Activated naive CD4-positive, alpha-beta T cell treated with anti-CD3 and anti-CD28 coated beads, Interleukin-2, amount 50 U/mL, for 72 hours (primary cell): Measurements from ENCODE around the gene VTI1B. TPM values are rescaled to one million over a fixed set of nuclear protein-coding genes. Genes with fewer than 3 reads are reported as not detected.

Experiments
- ATAC-seq, 2 donors: fragments of 150-1000 bp; cut with Tn5 transposase; 2 replicates each; pipeline ENCODE4 v1.10.0; 2021; ENCODE audit warnings: mild to moderate bottlenecking in 2 of 2, moderate library complexity in 2 of 2
- DNase-seq, 2 donors: peaks; one replicate each; pipeline ENCODE4 v3.0.0; 2021 to 2022; ENCODE audit warnings: low spot score in 2 of 2
- H3K27ac Mint-ChIP-seq, 2 donors: one replicate each; pipeline ENCODE4 v1.8.0; 2022; ENCODE audit warnings: mild to moderate bottlenecking in 2 of 2, mixed read lengths in 2 of 2
- H3K36me3 Mint-ChIP-seq, 2 donors: one replicate each; pipeline ENCODE4 v1.8.0; 2022; ENCODE audit warnings: mixed read lengths in 2 of 2
- H3K9me3 Mint-ChIP-seq, 2 donors: one replicate each; pipeline ENCODE4 v1.8.0; 2022; ENCODE audit warnings: mixed read lengths in 2 of 2
- total RNA-seq, 2 donors: library from RNA; stranded (reverse); gene quantifications; one replicate each; pipeline ENCODE4 v1.2.3, GENCODE V29; 2022

VTI1B gene
- total RNA-seq, 2 donors from 2014 or later, result 24.7 to 71.1 TPM

DNA sequence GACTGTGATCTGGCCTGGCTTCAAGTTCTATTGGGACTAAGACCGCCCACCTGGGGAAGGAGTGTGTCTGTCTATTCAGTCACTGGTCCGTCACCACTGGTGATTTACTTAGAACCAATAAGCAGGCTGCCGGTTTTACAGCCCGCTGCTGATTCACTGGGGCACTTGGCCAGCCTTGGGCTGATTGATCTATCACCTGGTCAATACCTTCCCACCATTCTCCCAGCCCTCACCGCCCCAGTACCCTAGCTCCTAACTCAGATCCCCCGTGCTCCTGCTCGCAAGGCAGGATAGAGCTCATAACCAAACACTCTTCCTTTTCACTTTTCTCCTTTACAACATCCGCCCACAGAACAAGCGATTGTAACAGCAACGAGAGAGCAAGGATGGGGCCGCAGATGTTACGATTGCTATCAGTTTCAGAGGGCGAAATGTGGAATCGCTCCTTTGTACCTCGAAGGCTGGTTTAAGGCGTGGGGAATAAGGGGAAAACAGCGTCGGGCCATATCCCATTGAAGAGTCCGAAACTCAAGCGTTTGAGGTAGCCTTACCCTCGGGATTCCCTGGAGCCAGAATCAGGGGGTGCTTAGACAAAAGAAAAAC, 20.5 kb upstream of the VTI1B start:
- DNase-seq (peak; percentile 74 to 83), ATAC-seq (peak; percentile 92 to 95)
- peaks cover 6 to 14% of the 10 kb centered on the region in 2 donors for H3K36me3 Mint-ChIP-seq
- H3K27ac Mint-ChIP-seq, result peak overlapping the region; percentile 93 to 96
- H3K9me3 Mint-ChIP-seq, result no peaks in the 10 kb centered on the region

DNA sequence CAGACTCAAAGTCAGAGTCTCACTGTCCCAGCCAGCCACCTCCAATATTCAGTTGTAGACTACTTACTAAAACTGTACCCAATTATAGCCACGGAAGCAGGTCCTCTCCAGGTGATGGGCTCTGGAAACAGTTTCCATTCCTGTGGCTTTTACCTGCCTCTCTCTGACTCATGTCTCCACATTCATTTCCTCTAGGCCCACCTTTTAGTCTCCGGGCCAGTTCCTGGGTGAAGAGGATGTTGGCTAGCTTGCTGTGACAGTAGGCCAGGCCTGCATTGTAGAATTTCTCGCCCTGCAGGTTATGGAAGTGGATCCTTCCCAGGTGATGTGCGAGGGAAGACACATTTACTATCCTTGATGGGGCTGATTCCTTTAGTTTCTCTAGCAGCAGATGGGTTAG, 15.6 kb upstream of the VTI1B start:
- ATAC-seq (no peak), DNase-seq (no peak)
- Mint-ChIP-seq H3K9me3 (no peaks in the 10 kb centered on the region), H3K36me3 (peaks cover 22 to 42% of the 10 kb centered on the region in 2 donors), H3K27ac (peak overlapping the region; percentile 11 to 50)

DNA sequence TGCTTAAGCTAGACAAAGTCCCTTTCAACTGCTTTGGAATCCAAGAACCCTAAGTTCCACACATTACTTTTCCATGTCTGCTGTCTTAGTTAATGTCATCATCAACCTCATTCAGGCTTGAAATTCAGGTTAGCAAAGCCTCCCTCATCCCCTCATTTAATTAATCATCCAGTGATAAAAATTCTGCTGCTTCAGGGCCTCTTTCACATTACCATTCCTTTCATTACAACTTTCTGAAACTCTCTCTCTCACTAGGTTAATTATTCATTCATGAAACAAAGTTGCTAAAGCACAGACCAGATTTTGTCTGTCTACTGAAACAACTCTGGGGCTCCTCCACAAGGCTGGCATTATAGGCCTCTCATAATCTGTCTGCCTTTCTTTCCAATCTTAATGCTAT, 9.4 kb upstream of the VTI1B start:
- H3K36me3 Mint-ChIP-seq, result peaks cover 9 to 35% of the 10 kb centered on the region in 2 donors

DNA sequence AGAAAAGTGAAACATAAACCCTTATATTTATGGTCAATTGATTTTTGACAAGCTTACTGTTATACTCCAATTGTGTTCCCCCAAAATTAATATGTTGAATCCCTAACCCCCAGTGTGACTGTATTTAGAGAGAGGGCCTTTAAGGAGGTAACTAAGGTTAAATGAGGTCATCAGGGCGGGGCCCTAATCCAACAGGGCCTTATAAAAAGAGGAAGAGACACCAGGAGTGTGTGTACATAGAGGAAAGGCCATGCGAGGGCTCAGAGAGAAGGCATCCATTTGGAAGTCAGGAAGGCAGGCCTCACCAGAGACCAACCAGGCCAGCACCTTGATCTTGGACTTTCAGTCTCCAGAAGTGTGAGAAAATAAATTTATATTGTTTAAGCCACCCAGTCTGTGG, 6.5 kb upstream of the VTI1B start:
- H3K36me3 Mint-ChIP-seq, result peaks cover 2 to 27% of the 10 kb centered on the region in 2 donors
- peak overlapping the region; percentile 78 to 88 for H3K27ac Mint-ChIP-seq
- no peaks in the 10 kb centered on the region for H3K9me3 Mint-ChIP-seq
- no peak for DNase-seq
- no peak for ATAC-seq

More for the DNA sequence above, 9.4 kb upstream of the VTI1B start:
- peak overlapping the region in 1 of 2 donors; percentile 34 for H3K27ac Mint-ChIP-seq
- no peaks in the 10 kb centered on the region for H3K9me3 Mint-ChIP-seq
- DNase-seq (no peak), ATAC-seq (no peak)

DNA sequence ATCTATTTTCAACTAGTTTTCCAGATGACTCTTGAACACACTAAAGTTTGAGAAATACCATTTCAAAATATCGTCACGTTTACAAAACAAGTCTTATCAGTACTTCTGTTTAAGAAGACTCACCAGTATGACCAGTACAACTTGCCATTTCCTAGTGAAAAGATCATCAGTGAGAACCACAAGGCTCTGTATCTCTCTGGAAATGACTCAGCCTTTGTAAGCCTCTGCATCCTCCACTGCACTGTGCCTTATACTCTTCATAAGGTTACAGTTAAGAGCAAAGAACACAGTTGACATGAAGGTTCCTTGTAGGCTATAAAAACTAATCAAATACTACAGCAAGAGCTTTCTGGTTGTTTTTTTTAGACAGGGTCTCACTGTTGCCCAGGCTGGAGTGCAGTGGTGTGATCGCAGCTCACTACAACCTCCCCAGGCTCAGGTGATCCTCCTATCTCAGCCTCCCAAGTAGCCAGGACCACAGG, 5.7 kb upstream of the VTI1B start:
- H3K27ac Mint-ChIP-seq, result peak overlapping the region; percentile 78 to 88
- H3K36me3 Mint-ChIP-seq, result peaks cover 0 to 20% of the 10 kb centered on the region in 2 donors
- peak; percentile 98 to 100 for ATAC-seq
- no peak for DNase-seq
- no peaks in the 10 kb centered on the region for H3K9me3 Mint-ChIP-seq

DNA sequence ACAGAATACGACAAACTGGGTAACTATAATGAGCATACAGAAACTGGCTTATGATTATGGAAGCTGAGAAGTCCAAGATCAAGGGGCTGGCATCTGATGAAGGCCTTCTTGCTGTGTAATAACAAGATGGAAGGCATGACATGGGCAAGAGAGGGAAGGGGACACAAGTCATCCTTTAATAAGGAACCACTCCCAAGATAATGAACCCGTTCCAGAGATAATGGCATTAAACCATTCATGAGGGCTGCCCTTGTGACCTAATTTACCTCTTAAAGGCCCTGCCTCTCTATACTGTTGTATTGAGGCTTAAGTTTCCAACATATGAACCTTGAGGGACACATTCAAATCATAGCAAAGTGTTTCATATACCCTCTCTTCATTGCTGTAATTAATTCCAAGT, 4.6 kb upstream of the VTI1B start:
- ATAC-seq, result no peak
- no peak for DNase-seq
- peaks cover 0 to 15% of the 10 kb centered on the region in 2 donors for H3K36me3 Mint-ChIP-seq
- H3K9me3 Mint-ChIP-seq, result no peaks in the 10 kb centered on the region
- peak overlapping the region in 1 of 2 donors; percentile 82 for H3K27ac Mint-ChIP-seq

DNA sequence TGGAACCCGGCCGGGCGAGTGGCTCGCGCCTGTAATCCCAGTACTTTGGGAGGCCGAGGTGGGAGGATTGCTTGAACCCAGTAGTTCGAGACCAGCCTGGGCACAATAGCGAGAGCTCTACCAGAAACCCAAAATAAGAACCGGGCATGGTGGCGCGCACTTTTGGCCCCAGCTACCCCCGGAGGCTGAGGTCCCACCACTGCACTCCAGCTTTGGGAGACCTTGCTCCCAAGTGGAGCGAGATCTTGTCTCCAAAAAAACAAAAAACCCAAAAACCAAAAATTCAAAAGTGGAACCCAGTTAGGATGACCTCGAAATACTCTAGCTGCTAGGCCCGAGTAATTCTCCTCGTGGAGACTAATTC, 769 bp upstream of the VTI1B start:
- H3K27ac Mint-ChIP-seq, result peak overlapping the region; percentile 78 to 96
- no peaks in the 10 kb centered on the region for H3K9me3 Mint-ChIP-seq
- H3K36me3 Mint-ChIP-seq, result peaks cover 0 to 4% of the 10 kb centered on the region in 2 donors
- ATAC-seq, result no peak
- no peak for DNase-seq

DNA sequence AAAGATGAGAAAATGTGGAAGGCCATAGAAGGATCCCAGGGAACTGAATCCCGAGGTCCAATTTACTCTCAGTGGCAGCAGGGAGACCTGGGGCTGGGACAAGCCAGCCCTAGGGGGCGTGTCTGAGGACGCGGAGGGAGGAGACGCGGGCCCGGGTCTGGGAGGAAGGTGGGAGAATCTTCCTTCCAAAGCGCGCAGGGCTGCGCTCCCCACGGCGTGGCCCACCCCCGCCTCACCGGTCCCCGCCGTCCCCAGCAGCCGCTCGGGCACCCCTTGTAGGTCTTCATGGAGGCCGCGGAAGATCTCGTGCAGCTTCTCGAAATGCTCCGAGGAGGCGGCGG, 323 bp downstream of the VTI1B start:
- DNase-seq (peak; percentile 64 to 69), ATAC-seq (peak; percentile 75 to 85)
- no peaks in the 10 kb centered on the region for H3K9me3 Mint-ChIP-seq
- peak overlapping the region; percentile 78 to 96 for H3K27ac Mint-ChIP-seq
- peaks cover 0 to 4% of the 10 kb centered on the region in 2 donors for H3K36me3 Mint-ChIP-seq

DNA sequence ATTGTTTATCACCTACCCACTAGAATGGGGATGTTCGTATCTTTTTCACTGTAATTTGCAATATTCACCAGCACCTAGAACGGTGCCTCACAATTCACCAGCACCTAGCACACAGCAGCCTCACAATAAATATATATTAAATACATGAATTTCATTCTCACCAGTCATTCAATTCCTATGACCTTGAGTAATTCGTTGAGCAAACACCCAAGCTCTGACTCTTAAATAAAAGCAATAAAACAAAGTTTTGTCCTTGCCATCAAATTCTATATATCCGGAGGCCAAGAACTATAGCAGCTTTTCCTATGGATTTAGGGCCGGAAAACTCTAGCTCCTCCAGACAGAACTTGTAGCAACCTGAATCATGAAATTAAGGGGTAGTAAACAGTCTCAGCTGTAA, 981 bp downstream of the VTI1B start:
- H3K9me3 Mint-ChIP-seq, result no peaks in the 10 kb centered on the region
- peaks cover 0 to 4% of the 10 kb centered on the region in 2 donors for H3K36me3 Mint-ChIP-seq
- DNase-seq, result no peak
- H3K27ac Mint-ChIP-seq, result peak overlapping the region in 1 of 2 donors; percentile 78
- no peak for ATAC-seq

DNA sequence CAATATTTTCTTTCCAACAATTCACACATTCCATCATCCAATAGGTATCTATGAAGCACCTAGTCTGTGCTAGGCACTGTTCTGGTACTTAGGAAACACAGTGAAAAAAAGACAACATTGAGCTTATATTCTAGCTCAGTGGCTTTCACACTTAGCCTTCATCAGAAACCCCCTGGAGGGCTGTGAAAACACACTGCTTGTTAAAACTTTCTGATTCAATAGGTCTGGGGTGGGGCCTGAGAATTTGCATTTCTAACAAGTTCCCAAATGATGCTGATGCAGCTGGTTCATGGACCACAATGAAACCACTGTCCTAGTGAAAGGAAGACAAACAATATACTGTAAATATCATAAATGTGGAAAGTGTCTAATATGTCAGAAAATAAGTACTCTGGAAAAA, 5.9 kb downstream of the VTI1B start:
- ATAC-seq, result peak; percentile 34 to 46
- Mint-ChIP-seq H3K27ac (peak overlapping the region in 1 of 2 donors; percentile 70), H3K36me3 (no peaks in the 10 kb centered on the region), H3K9me3 (no peaks in the 10 kb centered on the region)
- DNase-seq, result no peak

DNA sequence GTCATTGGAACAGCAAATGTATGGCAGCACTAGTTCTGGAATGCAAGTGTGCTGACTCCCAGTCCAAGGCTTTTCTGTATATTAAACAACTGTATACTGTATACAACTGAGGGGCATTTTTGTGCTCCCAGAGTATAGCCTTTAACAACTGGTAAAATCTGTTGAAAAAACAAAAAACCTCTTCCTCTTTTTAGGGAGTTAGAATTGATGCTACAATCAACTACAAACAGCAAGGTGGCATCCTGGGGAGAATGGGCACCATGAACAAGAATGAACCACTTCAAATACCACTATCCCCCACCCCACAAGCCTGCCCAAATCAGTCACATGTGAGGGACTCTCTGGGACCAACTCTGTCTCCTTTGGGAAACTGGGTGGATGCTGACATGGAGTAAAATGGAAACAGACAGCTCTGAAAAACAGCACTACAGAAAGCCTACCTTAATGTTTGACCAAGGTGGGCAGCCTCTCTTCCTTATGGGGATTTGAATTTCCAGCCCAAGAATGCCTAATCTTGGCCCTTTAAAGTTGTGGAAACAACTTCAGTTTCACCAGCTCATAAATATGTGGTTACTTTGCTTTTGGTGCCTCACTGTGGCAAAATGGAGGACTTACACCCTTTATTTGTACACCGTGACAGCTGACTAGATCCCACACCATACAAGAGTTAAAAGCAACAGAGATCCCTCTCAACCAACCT, 7.5 kb downstream of the VTI1B start:
- ATAC-seq (peak; percentile 86 to 87), DNase-seq (peak in 1 of 2 donors; percentile 30)
- Mint-ChIP-seq H3K36me3 (peaks cover 0 to 5% of the 10 kb centered on the region in 2 donors), H3K9me3 (no peaks in the 10 kb centered on the region), H3K27ac (peak overlapping the region; percentile 40 to 78)

DNA sequence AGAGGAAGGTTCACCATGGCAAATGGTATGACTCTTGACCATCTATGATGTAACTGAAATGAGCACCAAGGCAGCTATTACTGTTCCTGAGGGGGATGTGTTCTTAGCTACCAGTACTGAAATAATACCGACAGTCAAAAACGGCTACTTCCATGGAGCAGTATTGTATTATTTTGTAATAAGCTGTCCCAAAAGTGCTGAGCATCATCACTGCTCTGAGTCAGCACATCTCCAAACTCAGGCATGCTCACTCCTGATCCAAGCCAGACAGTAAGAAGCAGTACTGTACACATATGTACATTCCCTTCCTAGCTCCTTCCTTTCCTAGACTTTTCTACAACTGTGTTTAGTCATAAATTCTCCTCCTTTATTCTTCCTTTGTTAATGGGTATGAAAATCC, 8.6 kb downstream of the VTI1B start:
- peaks cover 0 to 6% of the 10 kb centered on the region in 2 donors for H3K36me3 Mint-ChIP-seq
- no peaks in the 10 kb centered on the region for H3K9me3 Mint-ChIP-seq
- ATAC-seq (no peak), DNase-seq (no peak)
- H3K27ac Mint-ChIP-seq, result peak overlapping the region in 1 of 2 donors; percentile 78

DNA sequence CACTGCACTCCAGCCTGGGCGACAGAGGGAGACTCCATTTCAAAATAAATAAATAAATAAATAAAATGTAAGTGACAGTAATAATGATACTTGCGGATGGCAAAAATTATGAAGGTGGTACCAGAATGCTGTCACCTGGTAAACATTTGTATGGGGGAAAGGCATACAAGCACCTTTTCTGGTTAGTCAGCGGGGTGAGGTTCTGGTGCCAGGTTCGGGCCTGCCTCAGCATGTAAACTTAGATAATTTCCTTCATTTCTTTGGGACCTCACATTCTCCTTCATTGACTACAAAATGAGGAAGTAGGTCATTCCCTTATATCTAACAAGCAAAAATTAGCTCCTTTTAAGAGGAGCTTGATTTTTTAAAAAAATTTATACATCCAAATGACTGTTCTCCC, 10.8 kb downstream of the VTI1B start:
- Mint-ChIP-seq H3K36me3 (peaks cover 0 to 6% of the 10 kb centered on the region in 2 donors), H3K9me3 (no peaks in the 10 kb centered on the region), H3K27ac (no peak overlapping the region)
- DNase-seq (no peak), ATAC-seq (no peak)

DNA sequence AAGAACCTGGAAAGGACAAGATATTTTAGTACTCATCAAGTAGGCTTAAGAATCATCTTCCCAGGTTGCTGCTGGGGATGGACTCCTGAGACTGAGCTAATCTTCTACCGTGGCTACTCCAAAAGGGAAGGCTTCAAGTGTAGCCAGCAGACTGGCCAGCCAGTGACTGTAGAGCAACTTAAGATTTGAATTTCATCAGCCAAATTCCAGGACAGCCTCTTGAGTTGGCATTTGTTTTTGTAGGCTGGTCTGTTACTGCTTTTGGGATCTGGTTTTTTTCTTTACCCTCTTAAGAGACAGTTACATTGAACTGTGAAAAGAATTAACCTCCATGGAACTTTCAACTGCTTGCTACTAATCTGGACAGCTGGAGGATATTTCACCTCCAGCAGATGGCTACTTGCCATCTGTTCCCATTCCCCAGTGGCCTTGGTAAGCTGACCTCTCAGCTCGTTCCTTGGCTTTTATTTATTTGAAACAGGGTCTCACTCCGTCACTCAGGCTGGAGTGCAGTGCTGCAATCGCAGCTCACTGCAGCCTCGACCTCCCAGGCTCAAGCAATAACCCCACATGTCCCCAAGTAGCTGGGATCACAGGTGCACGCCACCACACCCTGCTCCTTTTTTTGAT, 20.7 kb downstream of the VTI1B start:
- no peaks in the 10 kb centered on the region for H3K9me3 Mint-ChIP-seq
- no peak overlapping the region for H3K27ac Mint-ChIP-seq
- no peaks in the 10 kb centered on the region for H3K36me3 Mint-ChIP-seq
- no peak for DNase-seq
- ATAC-seq, result no peak

DNA sequence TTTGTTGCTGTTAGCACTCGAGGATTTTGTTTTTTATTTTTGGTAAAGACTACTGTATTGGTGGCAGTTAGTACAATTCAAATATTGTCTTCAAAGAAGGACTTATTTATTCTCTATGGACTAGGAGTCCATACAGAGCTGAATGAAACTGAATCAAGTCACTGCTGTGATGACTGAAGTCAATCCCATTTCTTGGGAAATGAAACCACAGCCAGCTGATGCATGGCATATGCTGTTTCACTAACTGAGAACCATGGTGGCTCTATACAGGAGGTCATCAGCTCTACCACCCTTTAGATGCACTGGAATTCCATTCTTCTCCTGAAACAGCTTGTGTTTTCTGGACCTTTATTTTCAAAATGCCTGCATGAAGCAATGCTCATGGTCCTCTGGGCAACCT, 22.2 kb downstream of the VTI1B start:
- Mint-ChIP-seq H3K36me3 (no peaks in the 10 kb centered on the region), H3K9me3 (no peaks in the 10 kb centered on the region), H3K27ac (peak overlapping the region in 1 of 2 donors; percentile 30)
- ATAC-seq, result no peak
- DNase-seq, result no peak

DNA sequence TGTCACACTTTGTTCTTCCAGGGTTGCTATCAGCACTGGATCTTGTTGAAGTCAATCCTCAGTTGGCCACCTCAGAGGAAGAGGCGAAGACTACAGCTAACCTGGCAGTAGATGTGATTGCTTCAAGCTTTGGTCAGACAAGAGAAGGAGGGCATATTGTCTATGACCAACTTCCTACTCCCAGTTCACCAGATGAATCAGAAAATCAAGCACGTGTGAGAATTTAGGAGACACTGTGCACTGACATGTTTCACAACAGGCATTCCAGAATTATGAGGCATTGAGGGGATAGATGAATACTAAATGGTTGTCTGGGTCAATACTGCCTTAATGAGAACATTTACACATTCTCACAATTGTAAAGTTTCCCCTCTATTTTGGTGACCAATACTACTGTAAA, 23.7 kb downstream of the VTI1B start:
- H3K36me3 Mint-ChIP-seq, result no peaks in the 10 kb centered on the region
- H3K9me3 Mint-ChIP-seq, result no peaks in the 10 kb centered on the region
- ATAC-seq, result no peak
- no peak for DNase-seq
- H3K27ac Mint-ChIP-seq, result peak overlapping the region in 1 of 2 donors; percentile 6

DNA sequence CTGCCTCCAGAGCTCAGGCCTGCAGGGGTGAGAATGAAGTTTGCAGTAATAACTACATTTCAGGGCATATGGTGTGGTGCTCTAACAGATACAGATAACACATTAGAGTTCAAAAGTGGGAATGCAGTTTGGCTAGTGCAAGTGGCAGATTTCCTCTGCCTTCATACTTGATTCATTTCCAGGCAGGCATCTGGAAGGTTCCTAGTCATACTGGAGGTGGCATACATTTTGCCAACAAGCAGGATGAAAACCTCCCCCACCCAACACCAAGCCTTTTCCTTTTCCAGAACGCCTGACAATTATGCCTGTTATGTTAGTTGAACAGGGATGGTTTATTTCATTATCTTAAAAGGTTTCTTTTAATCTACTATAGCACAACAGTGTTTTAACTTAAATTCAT, 24.3 kb downstream of the VTI1B start:
- DNase-seq (no peak), ATAC-seq (no peak)
- H3K9me3 Mint-ChIP-seq, result no peaks in the 10 kb centered on the region
- peak overlapping the region in 1 of 2 donors; percentile 6 for H3K27ac Mint-ChIP-seq
- H3K36me3 Mint-ChIP-seq, result peaks cover 3% of the 10 kb centered on the region in 2 donors
